ENCODE results near the gene LMTK3. TPM values are rescaled to one million over a fixed set of nuclear protein-coding genes. Genes with fewer than 3 reads are reported as not detected.

Gene LMTK3
- total and polyA plus RNA-seq, 8 donors, result 2.3 to 7.7 (median 3.1) TPM

GRCh38 chr19:48497728-48498594 lies 13.7 kb downstream of the LMTK3 start:
- Histone ChIP-seq H3K27me3 (no peaks in the 10 kb centered on the region), H3K9me3 (no peaks in the 10 kb centered on the region), H3K4me1 (peaks cover 0 to 8% (median 0%) of the 10 kb centered on the region in 3 donors), H3K36me3 (no peaks in the 10 kb centered on the region), H3K27ac (no peak overlapping the region), H3K4me3 (no peak overlapping the region)
- intact Hi-C loops (cut with DNase I), result no loop called here
- FAIRE-seq (no peak), ATAC-seq (no peak), DNase-seq (no peak)
- WGBS, 2 donors, result 62 to 76% methylated on average over 36 to 46 of the region's 46 CpGs
- no peak for TF ChIP-seq CTCF (IDR thresholded peaks at IDR 0.05)

- 54 to 69% methylated on average over 43 to 45 of the region's 45 CpGs for WGBS, 2 donors
- FAIRE-seq (no peak), ATAC-seq (no peak), DNase-seq (no peak)
- intact Hi-C loops (cut with DNase I), result no loop called here
- TF ChIP-seq CTCF (IDR thresholded peaks at IDR 0.05), result no peak
- Histone ChIP-seq H3K4me1 (peaks cover 0 to 8% (median 0%) of the 10 kb centered on the region in 3 donors), H3K36me3 (no peaks in the 10 kb centered on the region), H3K27ac (no peak overlapping the region), H3K27me3 (no peaks in the 10 kb centered on the region), H3K4me3 (no peak overlapping the region), H3K9me3 (no peaks in the 10 kb centered on the region)
These were observed 14.5 kb downstream of the LMTK3 start for GRCh38 chr19:48496959-48497727.

- no peak for FAIRE-seq
- no peak overlapping the region for H3K27ac ChIP-seq
- intact Hi-C loops (cut with DNase I), result no loop called here
These were observed 16.2 kb downstream of the LMTK3 start for GRCh38 chr19:48495396-48495795.

GRCh38 chr19:48493718-48494401 lies 17.8 kb downstream of the LMTK3 start:
- no peaks in the 10 kb centered on the region for H3K36me3 ChIP-seq
- DNase-seq (no peak), FAIRE-seq (no peak), ATAC-seq (peak; percentile 4 to 11 (median 8))
- WGBS, 2 donors, result 3 to 4% methylated on average over 43 to 70 of the region's 70 CpGs
- H3K4me1 ChIP-seq, result peaks cover 0 to 8% (median 0%) of the 10 kb centered on the region in 3 donors
- intact Hi-C loops (cut with DNase I), result loop anchor here in 1 of 3 donors (5.0 kb wide), 1 partner anchor 93 kb away; no protein-coding TSS in a partner anchor
- TF ChIP-seq CTCF (IDR thresholded peaks at IDR 0.05), result no peak
- H3K27me3 ChIP-seq, result no peaks in the 10 kb centered on the region
- H3K9me3 ChIP-seq, result no peaks in the 10 kb centered on the region
- peak overlapping the region in 2 of 4 donors; percentile 48 to 58 for H3K27ac ChIP-seq
- H3K4me3 ChIP-seq, result peak overlapping the region; percentile 11 to 58 (median 32)

More at GRCh38 chr19:48495396-48495795, 16.2 kb downstream of the LMTK3 start:
- ATAC-seq, result no peak
- H3K9me3 ChIP-seq, result no peaks in the 10 kb centered on the region
- DNase-seq, result no peak
- peaks cover 0 to 8% (median 0%) of the 10 kb centered on the region in 3 donors for H3K4me1 ChIP-seq
- WGBS, 2 donors, result 77 to 79% methylated on average over 6 of the region's 6 CpGs
- H3K27me3 ChIP-seq, result no peaks in the 10 kb centered on the region
- TF ChIP-seq CTCF (IDR thresholded peaks at IDR 0.05), result no peak
- no peak overlapping the region for H3K4me3 ChIP-seq
- no peaks in the 10 kb centered on the region for H3K36me3 ChIP-seq

Measured in pancreas (tissue), 10 donors.